ENCODE data around the gene JMJD1C.

DNA sequence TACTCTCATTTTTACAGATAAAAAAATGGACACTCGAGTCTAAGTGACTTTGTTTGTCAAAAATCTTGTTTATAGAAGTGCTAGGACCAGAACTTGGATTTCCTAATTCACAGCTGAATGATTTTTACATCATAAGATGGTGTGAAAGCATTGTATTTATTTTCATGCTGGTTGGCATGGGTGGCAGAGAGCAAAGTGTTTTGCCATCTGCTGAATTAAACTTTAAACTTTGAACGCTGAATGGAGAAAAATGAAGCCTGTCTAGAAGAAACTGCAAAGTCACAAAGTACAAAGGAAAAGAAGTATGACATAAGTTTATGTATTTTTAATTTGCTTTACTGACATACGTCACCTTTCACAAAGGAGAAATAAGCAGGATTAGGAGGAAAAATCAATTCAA is 190.7 kb downstream of the JMJD1C start:
- TF ChIP-seq ZNF274 (IDR thresholded peaks at IDR 0.05; ENCODE audit: low read depth, low read length) (no peak), SUZ12 (IDR thresholded peaks at IDR 0.05; ENCODE audit: extremely low read depth, insufficient read depth, insufficient read length) (no peak)

Data from NT2/D1 (cell line).